ENCODE data around the gene SLC5A5. TPM values are rescaled to one million over a fixed set of nuclear protein-coding genes. Genes with fewer than 3 reads are reported as not detected.
"Not testable (repeated sequence)": the region's sequence is repeated elsewhere in the genome, so short reads cannot be mapped to it uniquely, and the experiment has no call there.

Gene SLC5A5
- polyA plus RNA-seq, 1 experiment, result not detected

DNA sequence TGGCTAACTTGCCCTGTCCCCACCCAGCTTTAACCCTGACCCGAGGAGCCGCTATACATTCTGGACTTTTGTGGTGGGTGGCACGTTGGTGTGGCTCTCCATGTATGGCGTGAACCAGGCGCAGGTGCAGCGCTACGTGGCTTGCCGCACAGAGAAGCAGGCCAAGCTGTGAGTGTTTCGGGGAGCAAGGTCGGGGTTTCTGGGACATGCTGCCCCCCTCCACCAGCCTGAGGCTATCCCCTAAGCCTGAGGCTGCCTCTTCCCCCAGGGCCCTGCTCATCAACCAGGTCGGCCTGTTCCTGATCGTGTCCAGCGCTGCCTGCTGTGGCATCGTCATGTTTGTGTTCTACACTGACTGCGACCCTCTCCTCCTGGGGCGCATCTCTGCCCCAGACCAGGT, 6.0 kb downstream of the SLC5A5 start:
- H3K27ac ChIP-seq (ENCODE audit: low read depth, low read length), result no peak overlapping the region
- peaks cover 17% of the 10 kb centered on the region for H3K27me3 ChIP-seq (ENCODE audit: control insufficient read depth, insufficient read depth, low read length)
- H3K4me3 ChIP-seq (ENCODE audit: low read depth, low read length), result no peak overlapping the region
- TF ChIP-seq, protein P1, sequence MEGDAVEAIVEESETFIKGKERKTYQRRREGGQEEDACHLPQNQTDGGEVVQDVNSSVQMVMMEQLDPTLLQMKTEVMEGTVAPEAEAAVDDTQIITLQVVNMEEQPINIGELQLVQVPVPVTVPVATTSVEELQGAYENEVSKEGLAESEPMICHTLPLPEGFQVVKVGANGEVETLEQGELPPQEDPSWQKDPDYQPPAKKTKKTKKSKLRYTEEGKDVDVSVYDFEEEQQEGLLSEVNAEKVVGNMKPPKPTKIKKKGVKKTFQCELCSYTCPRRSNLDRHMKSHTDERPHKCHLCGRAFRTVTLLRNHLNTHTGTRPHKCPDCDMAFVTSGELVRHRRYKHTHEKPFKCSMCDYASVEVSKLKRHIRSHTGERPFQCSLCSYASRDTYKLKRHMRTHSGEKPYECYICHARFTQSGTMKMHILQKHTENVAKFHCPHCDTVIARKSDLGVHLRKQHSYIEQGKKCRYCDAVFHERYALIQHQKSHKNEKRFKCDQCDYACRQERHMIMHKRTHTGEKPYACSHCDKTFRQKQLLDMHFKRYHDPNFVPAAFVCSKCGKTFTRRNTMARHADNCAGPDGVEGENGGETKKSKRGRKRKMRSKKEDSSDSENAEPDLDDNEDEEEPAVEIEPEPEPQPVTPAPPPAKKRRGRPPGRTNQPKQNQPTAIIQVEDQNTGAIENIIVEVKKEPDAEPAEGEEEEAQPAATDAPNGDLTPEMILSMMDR (IDR thresholded peaks at IDR 0.05; ENCODE audit: low read depth, low read length), result no peak
- CTCF ChIA-PET, result no interaction called here
- POLR2A ChIA-PET, result no interaction called here
- H3K9me3 ChIP-seq (ENCODE audit: control insufficient read depth, insufficient read depth, low read length), result peaks cover 4% of the 10 kb centered on the region; the same call in 1 of the 2 replicates
- DNase-seq (ENCODE audit: low read depth, low spot score), result no peak

DNA sequence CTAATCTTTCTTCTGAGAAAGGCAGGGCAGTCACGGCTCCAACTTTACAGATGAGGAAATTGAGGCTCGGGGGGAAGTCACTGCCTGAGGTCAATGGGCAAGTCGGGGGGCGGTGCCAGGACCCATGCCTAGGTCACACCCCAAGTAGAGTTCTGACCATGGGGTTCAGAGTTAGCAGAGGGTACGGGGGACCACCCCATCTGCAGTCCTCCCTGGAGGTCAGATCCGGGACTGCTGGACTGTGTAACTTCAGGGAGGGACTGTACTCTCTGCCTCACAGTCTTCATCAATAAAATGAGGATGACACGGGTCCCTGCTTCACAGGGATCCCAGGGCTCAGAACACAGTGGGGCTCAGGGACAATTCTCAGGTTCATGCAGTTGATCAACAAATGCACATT, 7.7 kb downstream of the SLC5A5 start:
- no peak overlapping the region for H3K4me3 ChIP-seq (ENCODE audit: low read depth, low read length)
- DNase-seq (ENCODE audit: low read depth, low spot score), result no peak
- POLR2A ChIA-PET, result no interaction called here
- no peak overlapping the region for H3K27ac ChIP-seq (ENCODE audit: low read depth, low read length)
- H3K27me3 ChIP-seq (ENCODE audit: control insufficient read depth, insufficient read depth, low read length), result peaks cover 1% of the 10 kb centered on the region
- no peaks in the 10 kb centered on the region; the same call in 1 of the 2 replicates for H3K9me3 ChIP-seq (ENCODE audit: control insufficient read depth, insufficient read depth, low read length)
- CTCF ChIA-PET, result interaction anchor here (1.0 kb wide), 1 partner anchor 9 kb away, joined by 3 read pairs; no protein-coding TSS in a partner anchor
- TF ChIP-seq, protein P1 (IDR thresholded peaks at IDR 0.05; ENCODE audit: low read depth, low read length), result no peak

GRCh38 chr19:17881701-17882100, 10.0 kb downstream of the SLC5A5 start:
- Histone ChIP-seq H3K4me3 (ENCODE audit: low read depth, low read length) (no peak overlapping the region), H3K9me3 (ENCODE audit: control insufficient read depth, insufficient read depth, low read length) (no peaks in the 10 kb centered on the region; the same call in 1 of the 2 replicates), H3K27me3 (ENCODE audit: control insufficient read depth, insufficient read depth, low read length) (no peaks in the 10 kb centered on the region), H3K27ac (ENCODE audit: low read depth, low read length) (no peak overlapping the region)
- POLR2A ChIA-PET, result no interaction called here
- DNase-seq (ENCODE audit: low read depth, low spot score), result no peak
- TF ChIP-seq, protein P1 (IDR thresholded peaks at IDR 0.05; ENCODE audit: low read depth, low read length), result no peak
- CTCF ChIA-PET, result no interaction called here

DNA sequence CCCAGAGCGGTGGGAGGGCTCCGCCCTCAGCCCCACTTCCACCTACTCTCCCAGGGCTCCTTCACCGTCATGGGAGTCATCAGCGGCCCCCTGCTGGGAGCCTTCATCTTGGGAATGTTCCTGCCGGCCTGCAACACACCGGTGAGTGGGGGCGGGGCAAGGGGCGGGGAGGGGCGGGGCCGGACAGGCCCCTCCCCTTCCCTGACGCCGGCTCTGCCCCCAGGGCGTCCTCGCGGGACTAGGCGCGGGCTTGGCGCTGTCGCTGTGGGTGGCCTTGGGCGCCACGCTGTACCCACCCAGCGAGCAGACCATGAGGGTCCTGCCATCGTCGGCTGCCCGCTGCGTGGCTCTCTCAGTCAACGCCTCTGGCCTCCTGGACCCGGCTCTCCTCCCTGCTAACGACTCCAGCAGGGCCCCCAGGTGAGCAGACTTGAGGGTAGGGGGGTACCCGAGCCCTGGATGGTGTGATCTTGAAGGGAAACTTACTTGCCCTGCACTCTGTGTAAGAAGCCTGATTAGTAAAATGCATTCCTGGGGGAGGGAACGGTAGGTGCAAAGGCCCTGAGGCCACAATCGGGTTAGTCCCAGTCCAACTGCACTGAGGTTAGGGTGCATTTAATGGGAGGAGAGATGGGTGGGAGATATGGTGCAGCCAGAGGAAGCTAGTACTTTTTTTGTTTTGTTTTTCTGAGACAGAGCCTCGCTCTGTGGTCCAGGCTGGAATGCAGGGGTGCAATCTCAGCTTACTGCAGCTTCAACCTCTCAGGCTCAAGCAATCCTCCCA, 12.1 kb downstream of the SLC5A5 start:
- POLR2A ChIA-PET, result interaction anchor here (0.6 kb wide), 1 partner anchor 222 kb away, joined by 3 read pairs; no protein-coding TSS in a partner anchor
- H3K9me3 ChIP-seq (ENCODE audit: control insufficient read depth, insufficient read depth, low read length), result no peaks in the 10 kb centered on the region; the same call in 1 of the 2 replicates
- DNase-seq (ENCODE audit: low read depth, low spot score), result no peak
- H3K27me3 ChIP-seq (ENCODE audit: control insufficient read depth, insufficient read depth, low read length), result no peaks in the 10 kb centered on the region
- H3K27ac ChIP-seq (ENCODE audit: low read depth, low read length), result no peak overlapping the region
- TF ChIP-seq, protein P1 (IDR thresholded peaks at IDR 0.05; ENCODE audit: low read depth, low read length), result no peak
- no peak overlapping the region for H3K4me3 ChIP-seq (ENCODE audit: low read depth, low read length)
- CTCF ChIA-PET, result no interaction called here

- POLR2A ChIA-PET, result no interaction called here
- Histone ChIP-seq H3K9me3 (ENCODE audit: control insufficient read depth, insufficient read depth, low read length) (no peaks in the 10 kb centered on the region; the same call in 1 of the 2 replicates), H3K27ac (ENCODE audit: low read depth, low read length) (no peak overlapping the region), H3K27me3 (ENCODE audit: control insufficient read depth, insufficient read depth, low read length) (peaks cover under 1% of the 10 kb centered on the region), H3K4me3 (ENCODE audit: low read depth, low read length) (no peak overlapping the region)
- no peak for DNase-seq (ENCODE audit: low read depth, low spot score)
- TF ChIP-seq, protein P1 (IDR thresholded peaks at IDR 0.05; ENCODE audit: low read depth, low read length), result no peak
- CTCF ChIA-PET, result no interaction called here
Observed at GRCh38 chr19:17886515-17886914, 14.8 kb downstream of the SLC5A5 start.

DNA sequence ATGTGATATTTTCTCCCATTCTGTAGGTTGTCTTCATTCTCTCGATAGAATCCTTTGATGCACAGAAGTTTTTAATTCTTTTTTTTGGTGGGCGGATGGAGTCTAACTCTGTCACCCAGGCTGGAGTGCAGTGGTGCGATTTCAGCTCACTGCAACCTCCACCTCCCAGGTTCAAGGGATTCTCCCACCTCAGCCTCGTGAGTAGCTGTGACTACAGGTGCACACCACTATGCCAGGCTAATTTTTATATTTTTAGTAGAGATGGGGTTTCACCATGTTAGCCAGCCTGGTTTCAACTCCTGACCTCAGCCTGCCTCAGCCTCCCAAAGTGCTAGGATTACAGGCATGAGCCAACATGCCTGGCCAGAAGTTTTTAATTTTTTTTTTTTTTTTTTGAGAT, 15.5 kb downstream of the SLC5A5 start:
- H3K4me3 ChIP-seq (ENCODE audit: low read depth, low read length); H3K27me3 ChIP-seq (ENCODE audit: control insufficient read depth, insufficient read depth, low read length); H3K27ac ChIP-seq (ENCODE audit: low read depth, low read length); CTCF ChIA-PET; POLR2A ChIA-PET; DNase-seq (ENCODE audit: low read depth, low spot score); H3K9me3 ChIP-seq (ENCODE audit: control insufficient read depth, insufficient read depth, low read length): not testable (repeated sequence)

All from AG04450 (cell line).